ENCODE results near the gene CAPRIN1. TPM values are rescaled to one million over a fixed set of nuclear protein-coding genes. Genes with fewer than 3 reads are reported as not detected.

The CAPRIN1 gene
- 172 and 240 TPM in 2 replicates for total RNA-seq

- peak within 1 kb of the TSS; percentile 90 for H3K4me3 ChIP-seq (ENCODE audit: low read depth, low read length)
- DNase-seq (ENCODE audit: low read depth), result peak; percentile 89
- no peak for TF ChIP-seq CTCF (IDR thresholded peaks at IDR 0.05; ENCODE audit: insufficient read depth, low read depth, low read length)
Measured at GRCh38 chr11:34051349-34052035, at the start of gene CAPRIN1. Gene CAPRIN1, plus strand, starts transcription at chr11:34051731. Its CDS starts 690 bp downstream, at chr11:34052421.

GRCh38 chr11:34002420-34002819, 49.1 kb upstream of the CAPRIN1 start:
- H3K4me3 ChIP-seq (ENCODE audit: low read depth, low read length), result no peak overlapping the region
- no peak for TF ChIP-seq CTCF (IDR thresholded peaks at IDR 0.05; ENCODE audit: insufficient read depth, low read depth, low read length)
- no peak for DNase-seq (ENCODE audit: low read depth)

- no peak overlapping the region for H3K4me3 ChIP-seq (ENCODE audit: low read depth, low read length)
- DNase-seq (ENCODE audit: low read depth), result no peak
- no peak for TF ChIP-seq CTCF (IDR thresholded peaks at IDR 0.05; ENCODE audit: insufficient read depth, low read depth, low read length)
Measured at GRCh38 chr11:34004236-34004635, 47.3 kb upstream of the CAPRIN1 start.

GRCh38 chr11:34006876-34007275, 44.7 kb upstream of the CAPRIN1 start:
- H3K4me3 ChIP-seq (ENCODE audit: low read depth, low read length), result no peak overlapping the region
- TF ChIP-seq CTCF (IDR thresholded peaks at IDR 0.05; ENCODE audit: insufficient read depth, low read depth, low read length), result no peak
- DNase-seq (ENCODE audit: low read depth), result no peak

GRCh38 chr11:34012734-34013133, 38.8 kb upstream of the CAPRIN1 start:
- DNase-seq (ENCODE audit: low read depth), result no peak
- TF ChIP-seq CTCF (IDR thresholded peaks at IDR 0.05; ENCODE audit: insufficient read depth, low read depth, low read length), result no peak
- no peak overlapping the region for H3K4me3 ChIP-seq (ENCODE audit: low read depth, low read length)

- DNase-seq (ENCODE audit: low read depth), result no peak
- no peak overlapping the region for H3K4me3 ChIP-seq (ENCODE audit: low read depth, low read length)
- TF ChIP-seq CTCF (IDR thresholded peaks at IDR 0.05; ENCODE audit: insufficient read depth, low read depth, low read length), result no peak
Measured at GRCh38 chr11:34013898-34014571, 37.5 kb upstream of the CAPRIN1 start.
